ENCODE measurements around the gene ITGBL1.

Gene ITGBL1, protein sequence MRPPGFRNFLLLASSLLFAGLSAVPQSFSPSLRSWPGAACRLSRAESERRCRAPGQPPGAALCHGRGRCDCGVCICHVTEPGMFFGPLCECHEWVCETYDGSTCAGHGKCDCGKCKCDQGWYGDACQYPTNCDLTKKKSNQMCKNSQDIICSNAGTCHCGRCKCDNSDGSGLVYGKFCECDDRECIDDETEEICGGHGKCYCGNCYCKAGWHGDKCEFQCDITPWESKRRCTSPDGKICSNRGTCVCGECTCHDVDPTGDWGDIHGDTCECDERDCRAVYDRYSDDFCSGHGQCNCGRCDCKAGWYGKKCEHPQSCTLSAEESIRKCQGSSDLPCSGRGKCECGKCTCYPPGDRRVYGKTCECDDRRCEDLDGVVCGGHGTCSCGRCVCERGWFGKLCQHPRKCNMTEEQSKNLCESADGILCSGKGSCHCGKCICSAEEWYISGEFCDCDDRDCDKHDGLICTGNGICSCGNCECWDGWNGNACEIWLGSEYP

DNA sequence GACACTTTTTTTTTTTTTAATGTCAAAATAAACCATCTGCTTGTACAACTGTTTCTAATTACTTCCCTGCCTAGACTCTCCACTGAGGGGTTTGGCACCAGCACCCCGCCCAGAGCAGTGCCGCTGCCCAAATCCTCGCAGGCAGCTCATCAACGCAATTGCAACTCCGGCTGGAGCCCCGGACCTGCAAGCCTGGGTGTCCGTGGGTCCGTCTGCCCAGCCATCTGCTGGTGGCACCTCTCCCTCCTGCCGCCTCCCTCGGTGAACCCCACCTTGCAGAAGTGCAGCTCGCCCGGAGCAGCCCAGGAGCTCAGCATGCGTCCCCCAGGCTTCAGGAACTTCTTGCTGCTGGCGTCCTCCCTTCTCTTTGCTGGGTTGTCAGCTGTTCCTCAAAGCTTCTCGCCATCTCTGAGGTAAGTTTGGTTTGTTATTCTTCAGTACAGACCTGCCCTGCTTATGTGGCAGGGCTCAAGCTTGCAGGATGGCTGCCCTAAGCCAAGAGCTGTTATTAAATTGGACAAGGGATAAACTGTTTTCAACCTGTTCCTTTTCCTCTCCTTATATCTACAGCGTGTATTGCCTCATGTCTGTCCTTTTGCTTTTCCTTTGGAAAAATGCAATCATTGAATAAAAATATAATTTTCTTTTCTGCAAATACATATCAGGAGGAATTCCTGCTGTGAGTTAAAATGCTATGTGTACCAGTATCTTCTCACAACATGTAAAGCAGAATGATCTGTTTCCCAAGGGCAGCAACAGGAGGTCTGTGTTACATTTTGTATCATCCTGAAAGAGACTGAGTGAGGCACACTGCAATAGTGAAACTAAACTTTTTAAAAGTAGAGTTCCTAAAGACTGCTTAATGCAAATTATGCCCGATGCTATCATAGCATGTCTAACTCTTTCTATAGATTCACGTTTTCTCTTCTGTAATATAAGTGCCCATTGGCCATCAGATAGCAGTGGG is at the start of gene ITGBL1:
Gene ITGBL1, plus strand, starts transcription at position 157 of the 967 bp plus-strand sequence. Its CDS starts 159 bp downstream, at position 316.
- no peak for DNase-seq (ENCODE audit: low spot score)

DNA sequence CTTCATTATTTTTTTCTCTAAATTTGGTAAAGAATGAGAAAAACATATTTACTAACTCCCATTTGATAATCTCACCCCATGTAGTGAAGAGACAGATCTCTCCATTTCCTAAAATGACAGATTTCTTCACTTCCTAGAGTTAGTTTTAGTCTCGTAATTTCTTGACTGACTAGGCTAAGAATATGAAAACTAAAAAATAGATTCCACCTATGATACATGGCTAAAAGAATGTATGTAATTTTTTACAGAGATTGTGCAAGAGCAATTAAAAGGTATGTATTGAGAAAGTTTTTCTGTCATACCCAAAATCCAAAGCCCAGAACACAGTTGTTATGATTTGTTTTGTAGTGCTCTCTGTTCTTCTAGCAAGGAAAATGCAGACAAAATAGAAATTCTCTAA is 45.7 kb upstream of the ITGBL1 start:
- DNase-seq (ENCODE audit: low spot score), result no peak

DNA sequence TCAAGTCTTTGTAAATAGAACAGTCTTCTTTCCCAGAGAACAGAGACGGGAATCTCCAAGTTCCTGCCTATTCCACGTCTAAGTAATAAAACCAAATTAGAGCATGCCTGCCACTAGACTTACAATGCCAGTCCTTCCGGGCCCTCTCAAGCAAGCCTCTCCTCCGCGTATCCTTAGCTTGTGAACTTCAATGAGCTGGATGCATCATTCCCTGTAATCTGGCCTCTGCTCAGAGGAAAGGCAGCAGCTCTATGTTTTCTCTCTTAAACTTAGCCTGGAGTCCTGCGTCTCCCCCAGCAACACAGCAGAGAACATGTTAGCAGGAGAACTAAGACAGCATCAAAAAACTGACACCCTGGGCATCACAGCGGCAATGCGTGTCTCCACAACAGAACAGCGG is 44.3 kb upstream of the ITGBL1 start:
- no peak for DNase-seq (ENCODE audit: low spot score)

DNA sequence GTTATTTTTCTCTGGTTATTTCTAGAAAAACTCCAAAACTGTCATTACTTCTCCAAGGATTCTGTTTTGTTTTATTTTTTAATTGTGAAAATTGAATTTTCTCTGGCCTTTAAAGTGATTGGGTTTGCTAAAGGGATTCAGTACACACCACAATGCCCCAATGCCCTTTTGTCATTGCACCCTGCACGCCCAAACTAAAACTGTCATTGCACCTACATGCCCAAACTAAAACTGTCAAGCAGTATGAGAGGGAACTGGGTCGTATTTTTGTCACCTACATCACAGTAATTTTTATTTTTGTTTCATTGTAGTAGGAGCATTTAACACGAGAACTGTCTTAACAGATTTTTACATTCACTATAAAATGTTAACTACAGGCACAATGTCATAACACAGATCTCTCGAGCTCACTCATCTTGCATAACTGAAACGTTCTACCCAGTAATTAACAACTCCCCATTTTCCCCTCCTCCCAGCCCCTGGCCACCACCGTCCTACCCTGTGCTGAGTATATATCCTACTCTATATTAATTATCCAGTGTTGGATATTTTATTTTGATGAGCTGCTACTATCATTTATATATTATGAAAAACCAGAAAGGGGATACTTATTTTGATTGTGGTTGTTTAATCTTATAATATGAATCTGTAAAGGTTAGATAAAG is 43.4 kb upstream of the ITGBL1 start:
- no peak for DNase-seq (ENCODE audit: low spot score)

DNA sequence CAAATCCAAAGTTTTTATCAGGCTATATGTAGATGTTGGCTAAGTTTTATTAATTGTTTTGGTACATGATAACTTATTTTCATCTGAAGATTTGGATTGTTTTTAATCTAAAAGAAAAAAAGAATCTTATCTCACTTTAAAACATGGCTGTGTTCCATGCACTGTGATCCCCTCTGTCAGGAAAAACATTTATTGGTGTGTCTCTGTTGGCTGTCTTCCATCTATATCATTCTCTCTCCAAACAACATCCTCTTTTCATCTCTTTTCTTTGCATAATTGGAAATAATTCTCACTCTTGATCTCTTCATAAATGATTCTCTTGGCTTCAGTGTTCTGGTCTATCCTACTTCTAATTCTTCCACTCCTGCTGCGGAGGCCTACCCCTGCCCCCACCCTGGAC is 40.4 kb upstream of the ITGBL1 start:
- no peak for DNase-seq (ENCODE audit: low spot score)

DNA sequence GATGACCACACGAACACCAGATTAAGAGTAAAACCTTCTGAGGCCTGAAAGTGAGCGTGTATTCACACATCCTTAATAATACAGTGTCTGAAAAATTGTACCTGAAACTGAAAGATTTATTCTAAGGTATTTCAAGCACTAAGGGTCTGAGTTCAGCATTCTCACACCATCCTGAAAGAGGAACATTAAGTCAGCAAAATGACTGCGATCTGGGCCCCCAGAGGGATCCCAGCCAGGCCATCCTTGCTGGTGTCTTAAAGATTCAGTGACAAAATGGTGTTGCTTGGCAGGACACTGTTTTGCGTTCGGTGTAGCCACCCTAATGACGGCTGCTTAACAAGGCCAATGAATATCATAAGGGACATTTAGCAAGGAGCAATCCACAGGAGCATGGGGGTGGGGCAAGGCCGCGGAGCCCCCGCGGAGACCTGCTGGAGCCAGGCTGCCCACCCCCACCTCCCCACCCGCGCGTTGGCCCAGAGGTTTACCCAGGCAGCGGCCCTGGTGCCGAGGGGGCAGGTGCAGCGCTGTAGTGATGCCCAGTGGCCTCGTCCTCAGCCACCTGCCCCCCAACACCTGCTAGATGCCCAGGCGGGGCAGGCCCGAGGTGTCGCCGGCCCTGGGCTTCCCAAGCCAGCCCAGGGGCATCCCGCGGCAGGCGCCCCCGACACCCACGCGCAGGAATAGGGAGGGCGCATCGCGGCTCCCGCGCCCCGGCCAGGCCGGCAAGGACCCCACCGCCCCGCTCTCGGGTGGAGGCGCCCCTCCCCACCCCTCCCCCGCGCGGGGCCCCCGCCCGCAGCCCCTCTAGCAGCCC is 36.9 kb upstream of the ITGBL1 start:
- no peak for DNase-seq (ENCODE audit: low spot score)

DNA sequence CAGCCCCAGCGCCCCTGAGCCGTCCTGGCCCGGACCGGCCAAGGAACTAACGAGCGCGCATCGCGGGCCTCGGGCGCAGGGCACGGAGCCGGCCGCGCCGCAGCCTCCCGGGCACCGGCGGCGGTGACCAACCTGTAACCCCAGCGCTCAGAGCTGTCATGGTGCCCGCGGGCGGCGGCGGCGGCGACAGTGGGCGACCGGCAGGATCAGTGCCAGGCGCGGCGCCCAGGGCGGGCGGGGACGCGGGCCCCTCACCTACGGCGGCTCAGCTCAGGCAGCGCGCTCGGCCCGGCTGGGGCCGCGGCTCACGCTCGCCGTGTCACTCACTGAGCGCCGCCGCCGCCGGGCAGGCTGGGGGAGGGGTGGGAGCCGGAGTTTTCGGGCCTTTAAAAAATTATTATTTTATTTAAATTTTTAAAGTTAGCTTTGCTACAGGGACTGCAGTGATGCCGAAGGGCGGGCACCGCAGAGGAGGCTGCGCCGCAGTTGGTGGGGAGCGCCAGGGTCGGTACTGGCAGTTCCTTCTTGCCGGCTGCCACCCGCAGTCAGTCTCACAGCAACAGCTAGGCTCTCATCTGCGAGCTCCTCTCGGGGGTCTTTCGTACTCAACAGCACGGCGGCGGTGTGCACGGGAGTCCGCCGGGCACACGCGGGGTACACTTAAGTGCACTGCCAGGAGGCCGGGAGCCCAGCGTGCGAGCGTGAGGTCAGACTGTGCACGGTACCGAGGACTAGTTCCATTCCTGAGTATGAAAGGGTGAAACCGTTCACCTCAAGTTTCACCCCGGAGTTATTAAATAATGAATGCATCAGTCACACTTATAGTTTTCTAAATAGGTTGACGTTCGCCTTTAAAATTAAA is 36.1 kb upstream of the ITGBL1 start, which contains the start of gene NALCN:
Gene NALCN, minus strand, starts transcription at position 328 of the 862 bp plus-strand sequence. CDS start 17,382 bp downstream, outside the sequence.
- no peak for DNase-seq (ENCODE audit: low spot score)

DNA sequence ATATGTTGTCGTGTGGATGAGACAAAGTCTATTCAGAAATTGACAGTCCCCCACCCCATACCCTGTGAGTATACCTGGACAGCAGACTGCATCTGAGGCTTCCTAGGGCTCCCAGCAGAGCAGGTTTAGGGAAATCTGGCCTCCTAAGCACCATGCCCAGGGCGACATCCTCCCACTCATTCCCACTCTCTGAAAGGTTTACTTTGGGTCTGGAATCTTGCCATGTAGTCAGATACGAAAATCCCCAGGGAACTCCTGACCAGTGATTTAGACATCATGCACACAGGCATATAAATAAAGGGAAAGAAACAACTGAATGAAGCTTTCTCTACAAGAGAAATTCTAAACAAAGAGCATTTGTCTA is 35.5 kb upstream of the ITGBL1 start:
- no peak for DNase-seq (ENCODE audit: low spot score)

DNA sequence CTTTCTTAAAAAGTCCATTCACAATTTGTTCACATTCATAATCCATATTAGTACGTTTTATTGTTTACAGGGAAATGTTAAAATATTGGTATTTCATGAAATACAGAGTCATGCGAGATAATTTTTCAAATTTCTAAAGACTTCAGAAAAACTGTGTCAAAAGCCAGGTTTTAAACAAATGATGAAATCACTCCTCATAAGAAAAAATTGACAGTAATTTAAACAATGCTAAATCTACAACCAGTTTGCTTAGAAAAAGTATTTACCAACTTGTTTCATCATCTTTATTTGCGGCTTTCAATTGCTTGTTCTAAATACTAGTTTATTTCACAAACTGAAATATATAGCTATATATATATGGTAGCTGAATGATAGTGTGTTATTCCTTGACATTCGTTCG is 35.0 kb upstream of the ITGBL1 start:
- no peak for DNase-seq (ENCODE audit: low spot score)

DNA sequence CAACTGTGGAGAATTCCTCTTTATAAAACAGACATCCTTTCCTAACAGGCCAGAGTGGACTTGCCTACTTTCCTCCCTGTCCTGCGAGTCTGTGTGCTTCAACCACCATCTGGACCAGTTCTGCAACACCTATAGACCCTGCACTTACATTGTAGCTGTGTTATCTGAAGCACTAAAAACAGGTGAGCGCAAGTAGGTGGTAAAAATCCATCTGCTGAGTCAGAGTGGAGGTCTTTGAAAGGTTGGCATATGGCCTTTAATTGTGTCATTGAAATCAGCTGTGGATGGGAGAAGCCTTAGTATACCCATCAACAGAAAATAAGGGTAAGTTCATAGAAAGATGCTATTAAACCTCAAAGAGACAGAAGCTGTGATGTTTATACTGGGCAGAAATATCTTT is 28.6 kb upstream of the ITGBL1 start:
- no peak for DNase-seq (ENCODE audit: low spot score)

DNA sequence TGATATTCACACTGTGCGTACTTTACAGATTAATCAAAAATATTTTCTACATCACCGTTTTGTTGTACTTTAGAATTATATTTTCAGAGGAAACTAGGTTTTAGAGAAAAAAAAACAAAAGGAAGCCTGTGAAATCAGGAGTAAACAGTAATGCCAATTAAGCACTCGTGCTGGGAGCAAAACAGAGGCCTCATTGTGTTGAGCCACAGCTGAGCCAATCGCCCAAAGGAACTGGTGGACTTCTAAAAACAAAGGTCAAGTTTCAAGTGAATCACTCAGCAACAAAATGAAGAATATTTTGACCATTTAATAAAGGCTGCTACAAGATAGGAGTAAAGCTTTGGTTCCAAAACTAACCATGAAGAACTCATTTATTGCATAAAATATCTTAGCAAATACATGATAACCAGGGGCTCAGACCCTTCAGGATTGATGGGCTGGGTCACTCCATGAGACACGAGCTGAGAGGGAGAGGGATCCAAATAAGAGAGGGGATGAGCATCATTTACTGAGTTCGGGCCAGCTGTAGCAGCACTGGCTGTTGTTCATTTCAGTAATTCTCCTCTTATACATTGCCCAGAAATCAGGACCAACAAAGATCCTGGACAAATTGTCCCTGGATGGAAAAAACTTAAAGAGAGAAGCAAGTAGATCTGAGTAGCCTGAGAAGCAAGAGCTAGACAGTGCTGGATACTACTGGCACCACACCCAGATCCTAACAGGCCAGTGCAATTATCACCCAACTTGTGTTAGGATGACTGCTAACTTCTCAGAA is 27.9 kb upstream of the ITGBL1 start:
- DNase-seq (ENCODE audit: low spot score), result no peak

DNA sequence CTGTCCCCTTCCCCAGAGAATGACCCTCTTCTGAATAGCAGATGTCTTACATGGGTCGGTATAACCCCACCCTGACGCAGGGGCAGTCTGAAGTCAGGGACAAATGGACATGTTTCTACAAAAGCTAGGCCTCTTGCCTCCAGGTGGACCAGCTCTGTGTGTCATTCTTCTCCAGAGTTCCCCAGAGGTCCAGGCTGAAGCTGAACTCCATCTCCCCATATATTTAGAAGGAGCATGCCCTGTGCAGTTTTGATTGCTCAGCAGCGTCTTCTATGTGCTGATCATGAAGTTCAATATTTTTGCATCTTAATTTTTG is 27.4 kb upstream of the ITGBL1 start:
- DNase-seq (ENCODE audit: low spot score), result no peak

DNA sequence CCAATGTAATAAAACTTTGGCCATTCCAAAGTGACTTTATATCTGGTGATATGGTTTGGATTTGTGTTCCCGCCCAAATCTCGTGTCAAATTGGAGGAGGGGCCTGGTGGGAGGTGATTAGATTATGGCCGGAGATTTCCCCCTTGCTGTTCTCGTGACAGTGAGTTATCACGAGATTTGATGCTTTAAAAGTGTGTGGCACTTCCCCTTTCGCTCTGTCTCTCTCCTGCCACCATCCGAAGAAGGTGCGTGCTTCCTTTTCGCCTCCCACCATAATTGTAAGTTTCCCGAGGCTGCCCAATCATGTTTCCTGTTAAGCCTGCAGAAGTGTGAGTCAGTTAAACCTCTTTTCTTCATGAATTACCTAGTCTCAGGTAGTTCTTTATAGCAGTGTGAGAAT is 26.9 kb upstream of the ITGBL1 start:
- DNase-seq (ENCODE audit: low spot score), result no peak

DNA sequence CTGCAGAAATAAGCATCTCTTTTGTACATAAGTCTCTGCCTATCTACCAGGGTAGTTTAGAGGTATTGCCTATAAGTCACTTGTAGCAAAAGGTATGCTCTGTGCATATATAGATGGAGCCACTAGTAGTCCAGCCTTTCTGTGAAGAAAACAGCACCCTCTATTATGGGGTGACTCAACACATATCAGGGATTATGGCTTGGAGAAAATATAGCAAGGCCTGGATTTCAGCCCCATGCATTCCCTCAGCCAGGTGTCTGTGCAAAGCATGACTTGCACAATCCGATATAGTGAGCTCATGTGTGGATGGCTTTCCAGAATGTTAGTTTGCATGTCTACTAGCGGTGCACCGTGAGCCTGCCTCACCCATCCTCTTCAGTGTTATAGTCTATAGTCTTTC is 22.7 kb upstream of the ITGBL1 start:
- DNase-seq (ENCODE audit: low spot score), result no peak

DNA sequence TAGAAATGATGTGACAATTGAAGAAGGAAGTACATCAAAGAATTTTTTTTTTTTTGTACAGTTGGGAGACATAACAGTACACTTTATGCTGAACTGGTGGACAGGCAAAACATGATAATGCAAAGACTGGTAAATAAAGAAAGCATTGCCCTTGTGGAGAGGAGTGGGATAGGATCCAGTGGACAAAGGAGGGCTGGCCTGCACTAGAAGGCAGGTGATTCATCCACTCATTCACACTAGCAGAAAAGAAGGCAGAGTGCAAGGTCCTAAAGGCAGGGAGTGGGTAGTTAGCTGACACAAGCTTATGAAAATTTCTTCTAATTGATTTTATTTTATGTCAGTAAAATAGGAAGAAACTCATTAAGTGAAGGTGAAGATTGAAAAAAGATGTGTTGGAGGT is 18.6 kb upstream of the ITGBL1 start:
- no peak for DNase-seq (ENCODE audit: low spot score)

DNA sequence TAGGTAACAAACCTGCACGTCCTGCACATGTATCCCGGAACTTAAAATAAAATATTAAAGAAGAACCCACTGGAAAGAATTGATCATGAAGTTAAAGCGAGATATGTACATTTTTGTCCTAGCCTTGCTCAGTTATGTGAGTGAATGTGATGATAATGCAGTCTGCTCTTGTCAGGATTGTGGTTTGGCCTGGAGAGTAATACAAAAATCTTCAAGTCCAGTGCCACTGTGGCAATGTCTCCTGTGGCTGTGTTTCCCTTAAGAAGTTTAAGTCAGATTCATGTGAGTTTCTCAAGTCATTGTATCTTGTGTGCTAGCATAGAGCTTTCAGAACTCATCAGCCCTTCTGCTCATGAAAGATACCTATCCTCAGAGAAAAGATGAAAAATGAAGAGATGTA is 18.0 kb upstream of the ITGBL1 start:
- no peak for DNase-seq (ENCODE audit: low spot score)

DNA sequence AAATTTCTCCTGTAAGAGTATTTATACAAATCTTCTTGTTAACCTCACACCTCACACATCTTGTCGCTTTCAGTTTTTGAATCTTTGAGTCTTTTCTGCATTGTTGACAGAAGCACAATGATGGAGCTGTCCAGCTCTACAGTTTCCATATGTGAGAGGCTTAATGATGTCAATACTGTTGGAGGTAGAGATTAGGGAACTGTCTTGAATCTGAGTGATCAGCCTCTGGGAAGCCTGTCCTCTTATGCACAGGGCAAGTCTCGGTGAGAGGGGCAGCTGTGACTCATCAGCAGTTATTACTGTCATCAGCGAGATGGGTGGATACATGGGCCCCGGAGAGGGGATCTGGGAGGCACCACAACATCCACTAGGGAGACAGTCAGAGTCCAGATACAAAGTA is 4.6 kb upstream of the ITGBL1 start:
- no peak for DNase-seq (ENCODE audit: low spot score)

DNA sequence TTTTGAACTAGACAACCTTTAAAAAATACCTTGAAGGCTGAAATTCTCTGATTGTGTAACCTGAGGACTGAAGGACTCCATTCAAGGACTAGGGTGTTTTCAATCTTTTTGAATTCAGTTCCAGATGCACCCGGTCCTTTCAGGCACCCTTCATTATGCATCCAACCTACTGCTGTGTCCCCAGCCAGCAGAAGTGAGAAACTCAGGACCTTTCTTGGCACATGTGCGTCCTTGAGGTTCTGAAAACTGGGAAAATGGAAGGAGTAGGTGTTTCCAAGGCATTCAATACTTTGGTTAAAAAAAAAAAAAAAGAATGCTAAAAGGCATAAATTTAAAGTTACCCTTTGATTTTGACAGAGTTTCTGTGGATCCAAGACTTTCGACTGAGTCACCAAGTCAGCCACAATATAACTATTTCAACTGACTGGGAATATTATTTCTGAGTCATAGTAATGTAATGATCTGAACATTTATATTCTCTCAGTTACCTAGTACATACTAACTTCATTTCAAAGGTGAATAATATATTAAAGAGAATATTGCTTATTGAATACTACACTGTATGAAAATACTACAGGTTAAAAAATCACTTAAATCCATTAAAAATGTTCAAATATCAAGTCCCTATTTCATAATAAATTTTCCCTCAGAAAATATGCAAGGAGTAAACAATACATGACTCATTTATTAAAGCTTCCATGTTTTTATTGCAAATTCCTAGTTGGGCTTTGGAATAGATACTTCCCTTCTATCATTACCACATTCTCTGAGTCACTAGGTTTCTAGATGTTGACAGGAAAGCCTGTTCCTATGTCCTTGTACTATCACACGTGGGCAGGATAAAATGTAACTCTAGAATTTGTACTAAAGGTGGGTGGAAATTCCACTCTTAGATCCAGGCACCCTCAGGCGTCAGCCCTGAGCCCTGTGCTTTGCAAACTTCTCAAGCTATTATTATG is 2.4 kb upstream of the ITGBL1 start:
- DNase-seq (ENCODE audit: low spot score), result no peak

DNA sequence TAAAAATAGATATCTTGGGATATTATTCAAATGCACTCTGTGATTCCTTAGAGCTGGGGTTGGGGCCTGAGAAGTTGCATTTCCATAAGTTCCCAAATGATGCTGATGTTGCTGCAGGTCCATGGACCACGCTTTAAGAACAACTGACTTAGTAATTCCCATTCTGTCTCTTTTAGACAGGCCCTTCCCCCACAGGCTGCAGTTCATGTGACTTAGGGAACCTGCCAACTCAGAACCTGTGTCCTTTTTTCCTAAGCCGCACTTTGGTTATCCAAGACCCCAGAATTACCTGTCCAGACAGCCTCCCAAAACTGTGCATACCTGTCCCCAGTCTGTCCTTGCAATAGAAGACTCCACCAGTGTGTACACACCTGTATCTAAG is 1.7 kb upstream of the ITGBL1 start:
- no peak for DNase-seq (ENCODE audit: low spot score)

Measured in hematopoietic multipotent progenitor cell treated with erythropoietin and hydrocortisone succinate and interleukin-3 and kit ligand, for 15 days (in vitro differentiated cells).